ENCODE measurements around the gene SLC9A9.
A peak's percentile ranks its signal among the peaks of the same experiment; 100 is the strongest.

The SLC9A9 gene

GRCh38 chr3:143414571-143415253 is 433.6 kb downstream of the SLC9A9 start:
- H3K27me3 ChIP-seq (ENCODE audit: insufficient read depth, low read length, poor library complexity): no peaks in the 10 kb centered on the region
- H2AFZ ChIP-seq (ENCODE audit: low read depth, low read length): peak overlapping the region; percentile 21; the same call in 1 of the 2 replicates
- H3K4me2 ChIP-seq (ENCODE audit: insufficient read depth, low read length): peak overlapping the region; percentile 31
- H4K20me1 ChIP-seq (ENCODE audit: insufficient read depth, low read length): no peaks in the 10 kb centered on the region
- H3K9ac ChIP-seq (ENCODE audit: low read depth, low read length): peak overlapping the region; percentile 18; the same call in 1 of the 2 replicates
- H3K27ac ChIP-seq (ENCODE audit: low read length): peak overlapping the region; percentile 82
- peaks cover 5% of the 10 kb centered on the region for H3K9me3 ChIP-seq (ENCODE audit: insufficient read depth, low read length, severe bottlenecking)
- no peaks in the 10 kb centered on the region for H3K36me3 ChIP-seq (ENCODE audit: insufficient read depth, low read length)
- peaks cover 54% of the 10 kb centered on the region for H3K4me1 ChIP-seq (ENCODE audit: insufficient read depth, low read length)
- no peaks in the 10 kb centered on the region for H3K79me2 ChIP-seq (ENCODE audit: insufficient read depth, low read length)
- no peak for TF ChIP-seq CTCF (IDR thresholded peaks at IDR 0.05; ENCODE audit: borderline replicate concordance, extremely low read depth, low read length, poor library complexity, severe bottlenecking)
- TF ChIP-seq EZH2 (IDR thresholded peaks at IDR 0.05; ENCODE audit: borderline replicate concordance, low read depth, low read length, severe bottlenecking): no peak
- peak; percentile 65 for DNase-seq
- peak; percentile 83 for ATAC-seq (ENCODE audit: insufficient read depth, low read depth)
- no peak overlapping the region for H3K4me3 ChIP-seq (ENCODE audit: low read depth in 1 of 2, low read length in 2 of 2)

DNA sequence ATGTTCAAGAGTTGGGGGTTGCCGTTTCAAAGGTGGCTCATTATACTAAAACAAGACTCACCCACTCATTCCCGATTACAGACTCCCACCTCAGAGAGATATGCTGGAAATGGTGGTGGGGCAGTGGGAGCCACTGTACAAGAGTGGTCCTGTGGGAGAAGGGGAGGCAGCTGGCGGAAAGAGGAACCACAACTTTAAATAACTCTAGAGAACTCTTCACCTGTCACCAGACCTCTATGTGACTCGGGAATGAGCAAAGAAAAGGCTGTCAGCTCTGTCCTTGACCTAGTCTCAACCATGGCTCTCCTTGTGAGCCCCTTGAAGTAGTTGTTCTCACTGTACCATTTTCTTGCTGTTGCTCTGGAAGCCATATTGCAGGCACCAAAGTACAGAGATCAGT is 434.9 kb downstream of the SLC9A9 start:
- H2AFZ ChIP-seq (ENCODE audit: low read depth, low read length): no peak overlapping the region
- DNase-seq (no peak), ATAC-seq (ENCODE audit: insufficient read depth, low read depth) (no peak)
- H3K36me3 ChIP-seq (ENCODE audit: insufficient read depth, low read length): no peaks in the 10 kb centered on the region
- H3K79me2 ChIP-seq (ENCODE audit: insufficient read depth, low read length): no peaks in the 10 kb centered on the region
- H3K9ac ChIP-seq (ENCODE audit: low read depth, low read length): no peak overlapping the region
- peaks cover 5% of the 10 kb centered on the region for H3K9me3 ChIP-seq (ENCODE audit: insufficient read depth, low read length, severe bottlenecking)
- H3K4me2 ChIP-seq (ENCODE audit: insufficient read depth, low read length): no peak overlapping the region
- H3K27ac ChIP-seq (ENCODE audit: low read length): peak overlapping the region; percentile 82
- H4K20me1 ChIP-seq (ENCODE audit: insufficient read depth, low read length): no peaks in the 10 kb centered on the region
- H3K27me3 ChIP-seq (ENCODE audit: insufficient read depth, low read length, poor library complexity): no peaks in the 10 kb centered on the region
- H3K4me3 ChIP-seq (ENCODE audit: low read depth in 1 of 2, low read length in 2 of 2): no peak overlapping the region
- no peak for TF ChIP-seq CTCF (IDR thresholded peaks at IDR 0.05; ENCODE audit: borderline replicate concordance, extremely low read depth, low read length, poor library complexity, severe bottlenecking)
- H3K4me1 ChIP-seq (ENCODE audit: insufficient read depth, low read length): peaks cover 54% of the 10 kb centered on the region

- H3K4me2 ChIP-seq (ENCODE audit: insufficient read depth, low read length): no peak overlapping the region
- ATAC-seq (ENCODE audit: insufficient read depth, low read depth) (no peak), DNase-seq (no peak)
- H2AFZ ChIP-seq (ENCODE audit: low read depth, low read length): no peak overlapping the region
- H3K27me3 ChIP-seq (ENCODE audit: insufficient read depth, low read length, poor library complexity): no peaks in the 10 kb centered on the region
- peaks cover 62% of the 10 kb centered on the region for H3K4me1 ChIP-seq (ENCODE audit: insufficient read depth, low read length)
- H4K20me1 ChIP-seq (ENCODE audit: insufficient read depth, low read length): no peaks in the 10 kb centered on the region
- TF ChIP-seq CTCF (IDR thresholded peaks at IDR 0.05; ENCODE audit: borderline replicate concordance, extremely low read depth, low read length, poor library complexity, severe bottlenecking) (no peak), EZH2 (IDR thresholded peaks at IDR 0.05; ENCODE audit: borderline replicate concordance, low read depth, low read length, severe bottlenecking) (no peak)
- H3K36me3 ChIP-seq (ENCODE audit: insufficient read depth, low read length): no peaks in the 10 kb centered on the region
- H3K4me3 ChIP-seq (ENCODE audit: low read depth in 1 of 2, low read length in 2 of 2): no peak overlapping the region
- H3K9ac ChIP-seq (ENCODE audit: low read depth, low read length): no peak overlapping the region
- H3K9me3 ChIP-seq (ENCODE audit: insufficient read depth, low read length, severe bottlenecking): peaks cover 5% of the 10 kb centered on the region
- H3K79me2 ChIP-seq (ENCODE audit: insufficient read depth, low read length): no peaks in the 10 kb centered on the region
- H3K27ac ChIP-seq (ENCODE audit: low read length): no peak overlapping the region; the same call in 1 of the 2 replicates
Observed at GRCh38 chr3:143412084-143412483, 436.2 kb downstream of the SLC9A9 start.

All from DND-41 (cell line).